Measurements from ENCODE around the gene ARL6IP1.

Gene ARL6IP1

GRCh38 chr16:18809165-18809564 lies 7.8 kb upstream of the ARL6IP1 start:
- no peak for DNase-seq
- Mint-ChIP-seq H3K36me3 (ENCODE audit: low read depth) (peaks cover 88% of the 10 kb centered on the region), H3K27me3 (no peaks in the 10 kb centered on the region), H3K9me3 (no peaks in the 10 kb centered on the region), H3K27ac (peak overlapping the region; percentile 17), H3K4me3 (no peak overlapping the region), H3K4me1 (ENCODE audit: low read depth) (peaks cover 23% of the 10 kb centered on the region)

DNA sequence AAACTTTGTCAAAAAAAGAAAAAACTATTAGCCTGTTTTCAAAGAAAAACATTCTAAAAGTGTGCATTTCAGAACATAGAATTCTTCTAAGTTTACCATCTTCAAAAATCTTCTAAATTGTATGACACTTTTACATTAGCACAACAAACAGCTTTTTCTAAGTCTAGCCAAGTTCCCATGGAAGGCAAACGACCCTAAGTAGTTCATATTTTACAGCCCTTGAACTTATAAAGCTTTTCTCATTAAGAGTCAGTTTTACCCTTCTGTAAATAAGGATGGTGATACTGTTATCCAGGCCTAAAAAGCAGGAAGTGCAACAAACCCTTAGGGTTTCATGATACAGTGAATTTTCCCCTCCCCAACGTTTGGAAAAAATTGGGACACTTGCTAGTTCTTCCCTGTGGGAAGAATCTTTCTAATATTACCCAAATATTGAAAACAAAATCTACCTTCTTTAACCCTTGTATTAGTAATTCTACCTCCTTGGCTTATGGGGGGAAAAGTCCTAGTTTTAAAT lies 4.0 kb upstream of the ARL6IP1 start:
- Mint-ChIP-seq H3K27ac (peak overlapping the region; percentile 91), H3K36me3 (ENCODE audit: low read depth) (peaks cover 84% of the 10 kb centered on the region), H3K9me3 (no peaks in the 10 kb centered on the region), H3K4me3 (no peak overlapping the region), H3K27me3 (no peaks in the 10 kb centered on the region), H3K4me1 (ENCODE audit: low read depth) (peaks cover 49% of the 10 kb centered on the region)
- DNase-seq: no peak

DNA sequence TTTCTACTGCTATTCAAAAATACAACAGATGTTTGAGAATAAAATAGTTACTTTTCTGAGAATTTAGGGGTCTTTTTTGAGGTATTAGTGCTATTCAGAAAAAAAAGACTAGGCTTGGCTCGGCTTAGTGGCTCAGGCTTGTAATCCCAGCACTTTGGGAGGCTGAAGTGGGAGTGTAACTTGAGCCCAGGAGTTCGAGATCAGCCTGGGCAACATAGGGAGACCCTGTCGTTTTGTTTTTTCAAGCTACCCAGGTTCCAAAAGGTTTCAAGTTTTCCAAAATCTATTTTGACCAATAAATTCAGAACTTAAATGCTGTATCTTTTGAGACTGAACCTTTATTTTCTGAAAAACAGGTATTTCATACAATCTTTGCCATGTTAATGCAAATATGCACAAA lies 3.2 kb upstream of the ARL6IP1 start:
- H3K9me3 Mint-ChIP-seq: no peaks in the 10 kb centered on the region
- peak overlapping the region; percentile 26 for H3K4me3 Mint-ChIP-seq
- no peak for DNase-seq
- H3K36me3 Mint-ChIP-seq (ENCODE audit: low read depth): peaks cover 84% of the 10 kb centered on the region
- H3K27me3 Mint-ChIP-seq: no peaks in the 10 kb centered on the region
- peaks cover 57% of the 10 kb centered on the region for H3K4me1 Mint-ChIP-seq (ENCODE audit: low read depth)
- peak overlapping the region; percentile 91 for H3K27ac Mint-ChIP-seq

DNA sequence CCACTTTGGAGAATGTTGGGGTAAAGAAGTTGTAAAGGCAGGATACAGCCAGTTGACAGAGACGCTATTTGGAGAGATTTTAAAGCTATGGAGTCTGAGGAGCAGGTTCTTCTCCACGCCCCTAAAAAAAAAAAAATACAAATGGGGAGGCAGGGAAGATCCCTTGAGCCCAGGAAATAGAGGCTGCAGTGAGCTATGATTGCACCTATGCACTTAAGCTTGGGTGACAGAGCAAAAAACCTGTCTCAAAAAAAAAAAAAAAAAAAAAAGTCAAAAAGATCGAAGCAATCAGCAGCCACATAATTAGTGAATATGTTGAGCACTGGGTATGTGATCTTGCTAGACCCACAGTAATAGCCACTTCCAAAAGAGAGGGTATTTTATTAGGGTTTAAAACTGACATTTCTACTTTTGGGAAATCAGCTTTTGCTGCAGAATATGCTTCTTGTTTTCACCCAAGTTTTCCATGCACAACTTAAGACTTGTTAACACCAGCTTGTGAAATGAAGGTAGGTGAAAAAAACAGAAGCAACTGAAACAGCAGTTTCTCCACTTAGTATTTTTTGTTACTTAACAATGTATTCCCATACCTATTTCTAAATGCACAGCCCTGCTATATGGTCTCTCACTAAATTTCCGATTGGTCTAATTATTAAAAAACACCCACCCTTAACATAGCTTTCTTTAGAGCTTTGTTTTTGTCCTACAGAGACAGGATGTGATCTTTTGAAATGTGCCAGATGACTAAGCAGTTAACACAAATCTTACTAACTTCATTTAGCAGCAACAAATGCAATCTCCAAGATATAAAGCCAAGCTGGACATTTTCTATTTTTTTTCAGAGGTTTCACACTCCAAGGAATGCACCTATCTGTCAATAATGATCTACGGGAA lies 2.5 kb upstream of the ARL6IP1 start:
- Mint-ChIP-seq H3K36me3 (ENCODE audit: low read depth) (peaks cover 84% of the 10 kb centered on the region), H3K27me3 (no peaks in the 10 kb centered on the region), H3K4me3 (peak overlapping the region; percentile 95), H3K9me3 (no peaks in the 10 kb centered on the region), H3K27ac (peak overlapping the region; percentile 91), H3K4me1 (ENCODE audit: low read depth) (peaks cover 61% of the 10 kb centered on the region)
- no peak for DNase-seq

- peak overlapping the region; percentile 97 for H3K27ac Mint-ChIP-seq
- peaks cover 82% of the 10 kb centered on the region for H3K36me3 Mint-ChIP-seq (ENCODE audit: low read depth)
- peaks cover 68% of the 10 kb centered on the region for H3K4me1 Mint-ChIP-seq (ENCODE audit: low read depth)
- DNase-seq: no peak
- H3K9me3 Mint-ChIP-seq: no peaks in the 10 kb centered on the region
- peak overlapping the region; percentile 95 for H3K4me3 Mint-ChIP-seq
- H3K27me3 Mint-ChIP-seq: no peaks in the 10 kb centered on the region
These were observed 1.5 kb upstream of the ARL6IP1 start for GRCh38 chr16:18802767-18803343.

- Mint-ChIP-seq H3K27me3 (no peaks in the 10 kb centered on the region), H3K36me3 (ENCODE audit: low read depth) (peaks cover 82% of the 10 kb centered on the region), H3K27ac (peak overlapping the region; percentile 97), H3K4me3 (peak overlapping the region; percentile 95), H3K4me1 (ENCODE audit: low read depth) (peaks cover 68% of the 10 kb centered on the region), H3K9me3 (no peaks in the 10 kb centered on the region)
- no peak for DNase-seq
These were observed 589 bp downstream of the ARL6IP1 start for GRCh38 chr16:18800775-18801144.

- DNase-seq: no peak
- Mint-ChIP-seq H3K27me3 (no peaks in the 10 kb centered on the region), H3K9me3 (no peaks in the 10 kb centered on the region), H3K4me1 (ENCODE audit: low read depth) (peaks cover 64% of the 10 kb centered on the region), H3K36me3 (ENCODE audit: low read depth) (peaks cover 83% of the 10 kb centered on the region), H3K4me3 (peak overlapping the region; percentile 95), H3K27ac (peak overlapping the region; percentile 97)
These were observed 1.1 kb downstream of the ARL6IP1 start for GRCh38 chr16:18800293-18800692.

GRCh38 chr16:18799500-18799899 lies 1.8 kb downstream of the ARL6IP1 start:
- Mint-ChIP-seq H3K9me3 (no peaks in the 10 kb centered on the region), H3K27ac (peak overlapping the region; percentile 97), H3K36me3 (ENCODE audit: low read depth) (peaks cover 80% of the 10 kb centered on the region), H3K4me3 (peak overlapping the region; percentile 95), H3K4me1 (ENCODE audit: low read depth) (peaks cover 56% of the 10 kb centered on the region), H3K27me3 (no peaks in the 10 kb centered on the region)
- DNase-seq: no peak

GRCh38 chr16:18797746-18798145 lies 3.6 kb downstream of the ARL6IP1 start:
- Mint-ChIP-seq H3K36me3 (ENCODE audit: low read depth) (peaks cover 87% of the 10 kb centered on the region), H3K4me1 (ENCODE audit: low read depth) (peaks cover 44% of the 10 kb centered on the region), H3K27me3 (no peaks in the 10 kb centered on the region), H3K27ac (peak overlapping the region; percentile 69), H3K4me3 (no peak overlapping the region), H3K9me3 (no peaks in the 10 kb centered on the region)
- no peak for DNase-seq

GRCh38 chr16:18796377-18796776 lies 5.0 kb downstream of the ARL6IP1 start:
- H3K4me3 Mint-ChIP-seq: no peak overlapping the region
- DNase-seq: no peak
- no peaks in the 10 kb centered on the region for H3K9me3 Mint-ChIP-seq
- peak overlapping the region; percentile 57 for H3K27ac Mint-ChIP-seq
- peaks cover 36% of the 10 kb centered on the region for H3K4me1 Mint-ChIP-seq (ENCODE audit: low read depth)
- peaks cover 95% of the 10 kb centered on the region for H3K36me3 Mint-ChIP-seq (ENCODE audit: low read depth)
- no peaks in the 10 kb centered on the region for H3K27me3 Mint-ChIP-seq

- no peaks in the 10 kb centered on the region for H3K9me3 Mint-ChIP-seq
- H3K27ac Mint-ChIP-seq: peak overlapping the region; percentile 35
- no peak for DNase-seq
- H3K36me3 Mint-ChIP-seq (ENCODE audit: low read depth): peaks cover 97% of the 10 kb centered on the region
- no peaks in the 10 kb centered on the region for H3K27me3 Mint-ChIP-seq
- no peak overlapping the region for H3K4me3 Mint-ChIP-seq
- H3K4me1 Mint-ChIP-seq (ENCODE audit: low read depth): peaks cover 26% of the 10 kb centered on the region
These were observed 8.4 kb downstream of the ARL6IP1 start for GRCh38 chr16:18792836-18793433.

DNA sequence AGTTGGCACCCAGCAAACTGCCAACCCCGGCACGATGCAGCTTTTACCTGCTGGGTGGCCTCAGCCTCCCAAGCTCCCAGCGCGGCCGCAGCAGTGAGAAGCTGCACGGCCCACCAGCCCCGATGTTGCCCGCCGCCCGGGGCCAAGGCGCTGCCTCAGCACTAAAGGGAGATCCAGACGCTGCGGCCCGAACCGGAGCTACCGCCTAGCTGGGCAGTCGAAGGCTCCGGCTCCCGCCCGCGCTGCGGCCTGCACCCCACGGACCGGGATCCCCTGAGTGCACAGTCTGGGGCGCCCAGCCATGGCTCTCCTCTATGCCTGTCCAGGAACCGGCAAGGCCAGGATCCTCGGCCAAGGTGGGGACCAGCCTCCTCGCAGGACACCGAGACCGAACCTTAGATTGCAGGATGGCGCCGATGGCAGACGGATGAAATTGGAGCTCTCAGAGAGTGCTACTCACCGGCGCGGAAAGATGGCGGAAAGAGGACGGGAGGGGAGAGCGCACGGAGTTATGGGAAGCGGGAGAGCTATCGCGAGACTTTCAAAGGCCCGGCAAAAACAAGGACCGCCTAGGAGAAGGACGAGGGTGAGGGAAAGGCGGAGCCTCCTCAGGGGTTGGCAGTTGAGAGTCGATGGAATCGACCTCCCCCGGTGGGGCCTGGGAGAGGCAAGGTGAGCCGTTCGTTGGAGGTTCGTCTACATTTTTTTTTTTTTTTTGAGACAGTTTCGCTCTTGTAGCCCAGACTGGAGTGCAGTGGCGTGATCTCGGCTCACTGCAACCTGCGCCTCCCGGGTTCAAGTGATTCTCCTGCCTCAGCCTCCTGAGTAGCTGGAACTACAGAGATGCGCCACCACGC lies 11.3 kb downstream of the ARL6IP1 start, which contains the start of gene RPS15A:
Gene RPS15A (minus strand): TSS at position 485 of the 857 bp plus-strand sequence. CDS start 1,221 bp downstream, outside the sequence.
- no peaks in the 10 kb centered on the region for H3K27me3 Mint-ChIP-seq
- DNase-seq: peak; percentile 91
- H3K36me3 Mint-ChIP-seq (ENCODE audit: low read depth): peaks cover 98% of the 10 kb centered on the region

DNA sequence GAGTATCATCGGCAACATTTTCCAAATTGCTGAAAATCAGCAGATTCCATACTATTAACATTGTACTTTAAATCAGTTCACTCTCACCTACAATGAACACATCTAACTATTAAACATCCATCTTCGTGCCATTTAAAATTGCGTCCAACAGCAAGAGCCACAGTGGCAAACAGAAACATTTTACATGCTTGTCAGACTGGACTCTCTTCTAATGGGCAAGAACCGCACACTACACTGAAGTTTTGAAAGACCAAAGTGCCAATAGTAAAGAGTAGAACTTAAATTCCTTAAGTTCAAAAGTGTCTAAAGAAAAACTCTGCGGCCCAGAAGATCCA lies 11.9 kb downstream of the ARL6IP1 start:
- no peaks in the 10 kb centered on the region for H3K27me3 Mint-ChIP-seq
- peaks cover 51% of the 10 kb centered on the region for H3K4me1 Mint-ChIP-seq (ENCODE audit: low read depth)
- peak overlapping the region; percentile 97 for H3K27ac Mint-ChIP-seq
- H3K4me3 Mint-ChIP-seq: peak overlapping the region; percentile 94
- no peaks in the 10 kb centered on the region for H3K9me3 Mint-ChIP-seq
- peaks cover 100% of the 10 kb centered on the region for H3K36me3 Mint-ChIP-seq (ENCODE audit: low read depth)
- no peak for DNase-seq

More for the DNA sequence above, 11.3 kb downstream of the ARL6IP1 start, which contains the start of gene RPS15A:
- H3K4me3 Mint-ChIP-seq: peak within 1 kb of the TSS; percentile 94
- peaks cover 45% of the 10 kb centered on the region for H3K4me1 Mint-ChIP-seq (ENCODE audit: low read depth)
- H3K9me3 Mint-ChIP-seq: no peaks in the 10 kb centered on the region
- H3K27ac Mint-ChIP-seq: peak within 1 kb of the TSS; percentile 97

Measured in activated T-cell treated with anti-CD3 and anti-CD28 coated beads, Interleukin-2, amount 50 U/mL, for 24 hours (primary cell).